Measurements from ENCODE around the gene ZBTB7B. TPM values are rescaled to one million over a fixed set of nuclear protein-coding genes. Genes with fewer than 3 reads are reported as not detected.
A peak's percentile ranks its signal among the peaks of the same experiment; 100 is the strongest.

Gene ZBTB7B
- total and polyA plus RNA-seq, 9 of the 15 experiments (the other 6 are each of a cell fraction or from before 2014, with no cell fraction given) = 0.04 to 46.5 (median 15.2) TPM

GRCh38 chr1:155050560-155051341, 48.1 kb downstream of the ZBTB7B start, which contains the start of gene ADAM15 (continued):
- TF ChIP-seq CREB3 (tag; conservative IDR thresholded peaks at IDR 0.05; ENCODE audit: low read depth) (0 out of 2 replicates have a peak, but pooled peaks have one; percentile 27), ZNF449 (CRISPR knock-in tag; IDR thresholded peaks at IDR 0.05) (no peak), ZBTB34 (CRISPR knock-in tag; IDR thresholded peaks at IDR 0.05) (no peak), ZBTB49 (CRISPR knock-in tag; IDR thresholded peaks at IDR 0.05; ENCODE audit: borderline replicate concordance) (no peak), ZNF23 (CRISPR knock-in tag; IDR thresholded peaks at IDR 0.05) (no peak), HMG20B (CRISPR knock-in tag; IDR thresholded peaks at IDR 0.05) (no peak), CEBPB (tag; IDR thresholded peaks at IDR 0.05) (no peak), ZNF609 (CRISPR knock-in tag; IDR thresholded peaks at IDR 0.05; ENCODE audit: borderline replicate concordance) (no peak), ZNF212 (CRISPR knock-in tag; IDR thresholded peaks at IDR 0.05) (no peak), ETV5 (CRISPR knock-in tag; IDR thresholded peaks at IDR 0.05; ENCODE audit: low read depth) (peak; percentile 71), E4F1 (CRISPR knock-in tag; IDR thresholded peaks at IDR 0.05; ENCODE audit: borderline replicate concordance) (no peak), XRCC3 (IDR thresholded peaks at IDR 0.05) (no peak)

Data from K562 (cell line).